Neural cell (in vitro differentiated cells): ENCODE data around the gene VSNL1. TPM values are rescaled to one million over a fixed set of nuclear protein-coding genes. Genes with fewer than 3 reads are reported as not detected.

Source experiments
- H2AFZ ChIP-seq: fragments of 200-600, 300-800 bp; sonication (generic), shearing (Covaris generic); 2 replicates; pipeline ENCODE4 v1.6.0; 2014; ENCODE audit warnings: low read depth, mild to moderate bottlenecking, antibody characterized with exemption, low read length, moderate library complexity
- H3F3A ChIP-seq: fragments of 200-600 bp; shearing (Covaris generic); 2 replicates; pipeline ENCODE4 v1.6.1; 2016; ENCODE audit warnings: mild to moderate bottlenecking, moderate library complexity, mixed read lengths, antibody characterized with exemption, low read length; ENCODE audit not compliant: insufficient read depth, poor library complexity, severe bottlenecking
- H3K27ac ChIP-seq: fragments of 200-600, 300-800 bp; sonication (generic), shearing (Covaris generic); 2 replicates; pipeline ENCODE4 v1.5.1; 2014; ENCODE audit warnings: mild to moderate bottlenecking, low read length, moderate library complexity
- H3K27me3 ChIP-seq: fragments of 300-800, 200-600 bp; sonication (generic), shearing (Covaris generic); 2 replicates; pipeline ENCODE4 v1.6.0; 2014; ENCODE audit warnings: mild to moderate bottlenecking, low read depth, low read length, moderate library complexity; ENCODE audit not compliant: insufficient read depth
- H3K36me3 ChIP-seq: fragments of 300-800, 200-600 bp; sonication (generic), shearing (Covaris generic); 2 replicates; pipeline ENCODE4 v1.5.1; 2014; ENCODE audit warnings: mild to moderate bottlenecking, antibody characterized with exemption, low read length, moderate library complexity; ENCODE audit not compliant: insufficient read depth
- H3K4me2 ChIP-seq: fragments of 300-800, 200-600 bp; sonication (generic), shearing (Covaris generic); 2 replicates; pipeline ENCODE4 v1.6.0; 2014; ENCODE audit warnings: mild to moderate bottlenecking, low read length
- H3K4me3 ChIP-seq: fragments of 300-800, 200-600 bp; sonication (generic), shearing (Covaris generic); 2 replicates; pipeline ENCODE4 v1.5.1; 2014; ENCODE audit warnings: mild to moderate bottlenecking, low read length, moderate library complexity
- H3K79me2 ChIP-seq: fragments of 200-600 bp; shearing (Covaris generic); replicated peaks from 2 replicates; pipeline ENCODE4 v1.6.0; 2014; ENCODE audit warnings: mild to moderate bottlenecking, low read length, moderate library complexity; ENCODE audit not compliant: insufficient read depth
- H3K9ac ChIP-seq: fragments of 300-800, 200-600 bp; sonication (generic), shearing (Covaris generic); 2 replicates; pipeline ENCODE4 v1.6.1; 2016; ENCODE audit warnings: mild to moderate bottlenecking, low read length, mixed read lengths
- H3K9me2 ChIP-seq: fragments of 200-600 bp; shearing (Covaris generic); 2 replicates; pipeline ENCODE4 v1.6.1; 2016; ENCODE audit warnings: mild to moderate bottlenecking, low read length, mixed read lengths; ENCODE audit not compliant: insufficient read depth
- H3K9me3 ChIP-seq: fragments of 200-600, 300-800 bp; sonication (generic), shearing (Covaris generic); 2 replicates; pipeline ENCODE4 v1.6.1; 2016; ENCODE audit warnings: mild to moderate bottlenecking, mixed run types, low read length, moderate library complexity, mixed read lengths
- H4K20me1 ChIP-seq: fragments of 200-600 bp; shearing (Covaris generic); 2 replicates; pipeline ENCODE4 v1.6.1; 2016; ENCODE audit warnings: mild to moderate bottlenecking, mixed run types; ENCODE audit not compliant: insufficient read depth
- CTCF ChIP-seq: fragments of 450-650 bp; IDR thresholded peaks from 2 replicates; pipeline ENCODE4 v1.5.1; 2014; ENCODE audit warnings: antibody characterized with exemption, mild to moderate bottlenecking, moderate library complexity; ENCODE audit not compliant: poor library complexity, severe bottlenecking
- EP300 ChIP-seq: fragments of 450-650 bp; conservative IDR thresholded peaks from 2 replicates; pipeline ENCODE4 v1.6.1; 2014; ENCODE audit warnings: antibody characterized with exemption, mild to moderate bottlenecking, moderate library complexity; ENCODE audit not compliant: poor library complexity, severe bottlenecking
- EZH2 ChIP-seq: fragments of 200-600, 300-800 bp; shearing (Covaris generic), sonication (generic); IDR thresholded peaks from 2 replicates; pipeline ENCODE4 v1.6.1; 2014; ENCODE audit warnings: antibody characterized with exemption, low read length, borderline replicate concordance, mild to moderate bottlenecking; ENCODE audit not compliant: insufficient read depth, poor library complexity, severe bottlenecking
- MXI1 ChIP-seq: fragments of 450-650 bp; conservative IDR thresholded peaks from 2 replicates; pipeline ENCODE4 v1.6.1; 2014; ENCODE audit warnings: antibody characterized with exemption, mild to moderate bottlenecking; ENCODE audit not compliant: poor library complexity, severe bottlenecking
- POLR2AphosphoS5 ChIP-seq: IDR thresholded peaks from 2 replicates; pipeline ENCODE4 v1.6.1; 2012
- RAD21 ChIP-seq: fragments of 450-650 bp; conservative IDR thresholded peaks from 2 replicates; pipeline ENCODE4 v1.6.1; 2014; ENCODE audit warnings: antibody characterized with exemption, mild to moderate bottlenecking, moderate library complexity
- REST ChIP-seq: IDR thresholded peaks from 2 replicates; pipeline ENCODE4 v1.6.1; 2012; ENCODE audit warnings: borderline replicate concordance
- SMC3 ChIP-seq: fragments of 450-650 bp; conservative IDR thresholded peaks from 2 replicates; pipeline ENCODE4 v1.6.1; 2014; ENCODE audit warnings: antibody characterized with exemption, mild to moderate bottlenecking, moderate library complexity; ENCODE audit not compliant: poor library complexity
- TAF1 ChIP-seq: IDR thresholded peaks from 2 replicates; pipeline ENCODE4 v1.6.1; 2012; ENCODE audit warnings: low read depth
- polyA plus RNA-seq: library from polyadenylated mRNA; depleted of rRNA; stranded (reverse); fragments of >200 nt; gene quantifications from 2 replicates; pipeline ENCODE4 v1.2.3, GENCODE V29; 2014

Gene VSNL1
- polyA plus RNA-seq, 1 donor from 2014 or later: 69.7 TPM

GRCh38 chr2:17658251-17658843, 117.9 kb downstream of the VSNL1 start:
- Histone ChIP-seq H3K9me3 (no peaks in the 10 kb centered on the region), H3K27me3 (no peaks in the 10 kb centered on the region), H3K4me2 (no peak overlapping the region), H3K9ac (no peak overlapping the region), H2AFZ (no peak overlapping the region), H3K79me2 (no peaks in the 10 kb centered on the region), H3K27ac (no peak overlapping the region), H4K20me1 (no peaks in the 10 kb centered on the region), H3K4me3 (no peak overlapping the region), H3K9me2 (no peaks in the 10 kb centered on the region), H3K36me3 (no peaks in the 10 kb centered on the region), H3F3A (no peaks in the 10 kb centered on the region)
- TF ChIP-seq CTCF (no peak), SMC3 (no peak), TAF1 (no peak), POLR2AphosphoS5 (no peak), EP300 (no peak), REST (no peak), EZH2 (no peak), RAD21 (no peak), MXI1 (no peak)

- no peaks in the 10 kb centered on the region for H4K20me1 ChIP-seq
- H3K9me2 ChIP-seq: no peaks in the 10 kb centered on the region
- TF ChIP-seq CTCF: no peak
- TF ChIP-seq EZH2: no peak
- no peak for TF ChIP-seq POLR2AphosphoS5
- no peak for TF ChIP-seq EP300
- TF ChIP-seq SMC3: no peak
- TF ChIP-seq MXI1: no peak
- no peak for TF ChIP-seq RAD21
- no peak for TF ChIP-seq TAF1
- no peak for TF ChIP-seq REST
- no peaks in the 10 kb centered on the region for H3K27me3 ChIP-seq
- H3K4me2 ChIP-seq: no peak overlapping the region
- no peaks in the 10 kb centered on the region for H3F3A ChIP-seq
- no peaks in the 10 kb centered on the region for H3K36me3 ChIP-seq
- H3K9me3 ChIP-seq: no peaks in the 10 kb centered on the region
- H3K4me3 ChIP-seq: no peak overlapping the region
- no peak overlapping the region for H2AFZ ChIP-seq
- no peak overlapping the region for H3K27ac ChIP-seq
- no peak overlapping the region for H3K9ac ChIP-seq
- no peaks in the 10 kb centered on the region for H3K79me2 ChIP-seq
Measured at GRCh38 chr2:17660219-17660618, 119.7 kb downstream of the VSNL1 start.
